HG03342 (cell line): ENCODE data around the gene CSTPP1.

Experiments
- ATAC-seq: cut with Tn5 transposase; IDR thresholded peaks from one replicate; pipeline ENCODE4 v1.9.1; 2021; ENCODE audit warnings: mild to moderate bottlenecking, moderate library complexity; ENCODE audit not compliant: unreplicated experiment

The CSTPP1 gene

GRCh38 chr11:47124675-47125074 lies 188.1 kb downstream of the CSTPP1 start:
- no peak for ATAC-seq

- no peak for ATAC-seq
Measured at GRCh38 chr11:47125083-47125482, 188.5 kb downstream of the CSTPP1 start.

- ATAC-seq = no peak
Measured at GRCh38 chr11:47127213-47127612, 190.7 kb downstream of the CSTPP1 start.

GRCh38 chr11:47130543-47130942 lies 194.0 kb downstream of the CSTPP1 start:
- no peak for ATAC-seq

- no peak for ATAC-seq
Measured at GRCh38 chr11:47131136-47131535, 194.6 kb downstream of the CSTPP1 start.

- ATAC-seq = no peak
Measured at GRCh38 chr11:47132490-47132889, 195.9 kb downstream of the CSTPP1 start.

- no peak for ATAC-seq
Measured at GRCh38 chr11:47132981-47133380, 196.4 kb downstream of the CSTPP1 start.

- no peak for ATAC-seq
Measured at GRCh38 chr11:47136327-47136726, 199.8 kb downstream of the CSTPP1 start.

- ATAC-seq = no peak
Measured at GRCh38 chr11:47136921-47137320, 200.4 kb downstream of the CSTPP1 start.

- no peak for ATAC-seq
Measured at GRCh38 chr11:47137476-47137875, 200.9 kb downstream of the CSTPP1 start.

- ATAC-seq = no peak
Measured at GRCh38 chr11:47139878-47140277, 203.3 kb downstream of the CSTPP1 start.

GRCh38 chr11:47143322-47143721 lies 206.8 kb downstream of the CSTPP1 start:
- ATAC-seq = no peak

GRCh38 chr11:47144541-47144940 lies 208.0 kb downstream of the CSTPP1 start:
- ATAC-seq = no peak

- no peak for ATAC-seq
Measured at GRCh38 chr11:47147250-47147649, 210.7 kb downstream of the CSTPP1 start.

- no peak for ATAC-seq
Measured at GRCh38 chr11:47147681-47148080, 211.1 kb downstream of the CSTPP1 start.

- no peak for ATAC-seq
Measured at GRCh38 chr11:47148270-47148669, 211.7 kb downstream of the CSTPP1 start.

- no peak for ATAC-seq
Measured at GRCh38 chr11:47148903-47149531, 212.5 kb downstream of the CSTPP1 start.

GRCh38 chr11:47149782-47150181 lies 213.2 kb downstream of the CSTPP1 start:
- no peak for ATAC-seq

GRCh38 chr11:47152126-47152952 lies 215.8 kb downstream of the CSTPP1 start:
- ATAC-seq = no peak

- no peak for ATAC-seq
Measured at GRCh38 chr11:47152953-47153950, 216.7 kb downstream of the CSTPP1 start.
